OCI-LY1 (cell line): Measurements from ENCODE around the gene CD302.
"Not testable (repeated sequence)": the region's sequence is repeated elsewhere in the genome, so short reads cannot be mapped to it uniquely, and the experiment has no call there.

Experiments used
- H2AFZ ChIP-seq: fragments of 200-600 bp; sonication (generic), shearing (Covaris generic); 2 replicates; pipeline ENCODE4 v1.6.0; 2014; ENCODE audit warnings: antibody characterized with exemption, mild to moderate bottlenecking, low read length
- H3F3A ChIP-seq: fragments of 200-600 bp; sonication (generic), shearing (Covaris generic); 2 replicates; pipeline ENCODE4 v1.6.0; 2014; ENCODE audit warnings: mild to moderate bottlenecking, antibody characterized with exemption, low read length, moderate library complexity; ENCODE audit not compliant: insufficient read depth
- H3K27ac ChIP-seq: fragments of 200-600 bp; sonication (generic); 2 replicates; pipeline ENCODE4 v1.5.1; 2014; ENCODE audit warnings: low read length, mixed run types, mild to moderate bottlenecking, low read depth; ENCODE audit not compliant: poor library complexity, severe bottlenecking
- H3K27me3 ChIP-seq: fragments of 200-600 bp; sonication (generic); 2 replicates; pipeline ENCODE4 v1.6.0; 2014; ENCODE audit warnings: antibody characterized with exemption, mild to moderate bottlenecking, low read length, moderate library complexity; ENCODE audit not compliant: insufficient read depth
- H3K36me3 ChIP-seq: fragments of 200-600 bp; sonication (generic); 2 replicates; pipeline ENCODE4 v1.6.1; 2014; ENCODE audit warnings: mild to moderate bottlenecking, antibody characterized with exemption, low read length, moderate library complexity, mixed read lengths; ENCODE audit not compliant: insufficient read depth
- H3K4me1 ChIP-seq: fragments of 200-600 bp; sonication (generic); 2 replicates; pipeline ENCODE4 v1.5.1; 2014; ENCODE audit warnings: mild to moderate bottlenecking, low read length, moderate library complexity; ENCODE audit not compliant: insufficient read depth, severe bottlenecking
- H3K4me2 ChIP-seq: fragments of 200-600 bp; sonication (generic), shearing (Covaris generic); 2 replicates; pipeline ENCODE4 v1.6.1; 2014; ENCODE audit warnings: low read length
- H3K4me3 ChIP-seq: fragments of 200-600 bp; sonication (generic); 2 replicates; pipeline ENCODE4 v1.5.1; 2014; ENCODE audit warnings: low read length, low read depth, mild to moderate bottlenecking, mixed read lengths; ENCODE audit not compliant: poor library complexity, severe bottlenecking
- H3K79me2 ChIP-seq: fragments of 200-600 bp; shearing (Covaris generic); 2 replicates; pipeline ENCODE4 v1.6.1; 2016; ENCODE audit warnings: mixed run types, low read length, mixed read lengths; ENCODE audit not compliant: insufficient read depth
- H3K9ac ChIP-seq: fragments of 200-600 bp; sonication (generic), shearing (Covaris generic); 2 replicates; pipeline ENCODE4 v1.6.1; 2014; ENCODE audit warnings: mild to moderate bottlenecking, low read length, mixed read lengths
- H3K9me2 ChIP-seq: fragments of 200-600 bp; sonication (generic), shearing (Covaris generic); 2 replicates; pipeline ENCODE4 v1.6.1; 2014; ENCODE audit warnings: low read depth, mild to moderate bottlenecking, low read length, mixed read lengths
- H3K9me3 ChIP-seq: fragments of 200-600 bp; shearing (Covaris generic); 2 replicates; pipeline ENCODE4 v1.6.1; 2014; ENCODE audit warnings: low read length, mixed read lengths
- H4K20me1 ChIP-seq: fragments of 200-600 bp; sonication (generic), shearing (Covaris generic); 2 replicates; pipeline ENCODE4 v1.6.0; 2016; ENCODE audit warnings: mild to moderate bottlenecking, low read length; ENCODE audit not compliant: insufficient read depth
- CTCF ChIP-seq: fragments of 200-600 bp; sonication (generic), shearing (Covaris generic); IDR thresholded peaks from 2 replicates; pipeline ENCODE4 v1.5.1; 2017; ENCODE audit warnings: mild to moderate bottlenecking, antibody characterized with exemption, low read length, moderate library complexity, mixed read lengths
- EZH2 ChIP-seq: fragments of 200-600 bp; sonication (generic), shearing (Covaris generic); IDR thresholded peaks from 2 replicates; pipeline ENCODE4 v1.8.0; 2017; ENCODE audit warnings: borderline replicate concordance, mixed run types, mild to moderate bottlenecking, antibody characterized with exemption, low read length, moderate library complexity, mixed read lengths

CD302 gene

GRCh38 chr2:159828738-159829137, 30.7 kb upstream of the CD302 start:
- Histone ChIP-seq H3K27me3 (no peaks in the 10 kb centered on the region), H3K4me3 (no peak overlapping the region), H3K9me3 (no peaks in the 10 kb centered on the region), H3F3A (no peaks in the 10 kb centered on the region), H3K4me2 (no peak overlapping the region), H4K20me1 (no peaks in the 10 kb centered on the region), H3K27ac (no peak overlapping the region), H3K9ac (no peak overlapping the region), H3K4me1 (no peaks in the 10 kb centered on the region), H3K36me3 (peaks cover 5% of the 10 kb centered on the region; the same call in 1 of the 2 replicates), H2AFZ (no peak overlapping the region), H3K79me2 (no peaks in the 10 kb centered on the region), H3K9me2 (no peaks in the 10 kb centered on the region)
- TF ChIP-seq EZH2: no peak
- TF ChIP-seq CTCF: no peak

DNA sequence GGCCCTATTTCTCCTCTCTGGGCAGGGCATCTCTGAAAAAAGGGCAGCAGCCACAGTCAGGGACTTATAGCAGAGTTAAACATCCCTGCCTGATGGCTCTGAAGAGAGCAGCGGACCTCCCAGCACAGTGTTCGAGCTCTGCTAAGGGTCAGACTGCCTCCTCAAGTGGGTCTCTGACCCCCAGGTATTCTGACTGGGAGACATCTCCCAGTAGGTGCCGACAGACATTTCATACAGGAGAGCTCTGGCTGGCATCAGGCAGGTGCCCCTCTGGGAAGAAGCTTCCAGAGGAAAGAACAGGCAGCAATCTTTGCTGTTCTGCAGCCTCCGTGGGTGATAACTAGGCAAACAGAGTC, 24.4 kb upstream of the CD302 start:
- H3K4me3 ChIP-seq, H2AFZ ChIP-seq, H3K9me2 ChIP-seq, H3F3A ChIP-seq, H3K27me3 ChIP-seq, H4K20me1 ChIP-seq, H3K4me2 ChIP-seq, H3K27ac ChIP-seq, H3K9ac ChIP-seq, H3K4me1 ChIP-seq, H3K36me3 ChIP-seq, H3K9me3 ChIP-seq, H3K79me2 ChIP-seq: not testable (repeated sequence)

DNA sequence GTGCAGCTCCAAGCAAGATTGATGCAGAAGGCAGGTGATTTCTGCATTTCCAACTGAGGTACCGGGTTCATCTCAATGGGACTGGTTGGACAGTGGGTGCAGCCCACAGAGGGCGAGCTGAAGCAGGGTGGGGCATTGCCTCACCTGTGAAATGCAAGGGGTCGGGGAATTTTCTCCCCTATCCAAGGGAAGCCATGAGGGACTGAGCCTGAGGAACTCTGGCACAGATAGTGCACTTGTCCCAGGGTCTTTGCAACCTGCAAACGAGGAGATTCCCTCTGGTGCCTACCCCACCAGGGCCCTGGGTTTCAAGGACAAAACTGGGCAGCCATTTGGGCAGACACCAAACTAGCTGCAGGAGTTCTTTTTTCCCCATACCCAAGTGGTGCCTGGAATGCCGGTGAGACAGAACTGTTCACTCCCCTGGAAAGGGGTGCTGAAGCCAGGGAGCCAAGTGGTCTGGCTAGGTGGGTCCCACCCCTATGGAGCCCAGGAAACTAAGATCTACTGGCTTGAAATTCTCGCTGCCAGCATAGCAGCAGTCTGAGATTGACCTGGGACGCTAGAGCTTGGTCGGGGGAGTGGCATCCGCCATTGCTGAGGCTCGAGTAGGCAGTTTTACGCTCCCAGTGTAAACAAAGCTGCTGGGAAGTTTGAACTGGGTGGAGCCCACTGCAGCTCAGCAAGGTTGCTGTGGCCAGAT, 23.9 kb upstream of the CD302 start:
- H2AFZ ChIP-seq, H3K79me2 ChIP-seq, H3K9me3 ChIP-seq, H3K27me3 ChIP-seq, H3F3A ChIP-seq, H3K27ac ChIP-seq, H3K9ac ChIP-seq, H3K36me3 ChIP-seq, H3K4me1 ChIP-seq, H3K4me2 ChIP-seq, H3K4me3 ChIP-seq, H3K9me2 ChIP-seq, H4K20me1 ChIP-seq: not testable (repeated sequence)

DNA sequence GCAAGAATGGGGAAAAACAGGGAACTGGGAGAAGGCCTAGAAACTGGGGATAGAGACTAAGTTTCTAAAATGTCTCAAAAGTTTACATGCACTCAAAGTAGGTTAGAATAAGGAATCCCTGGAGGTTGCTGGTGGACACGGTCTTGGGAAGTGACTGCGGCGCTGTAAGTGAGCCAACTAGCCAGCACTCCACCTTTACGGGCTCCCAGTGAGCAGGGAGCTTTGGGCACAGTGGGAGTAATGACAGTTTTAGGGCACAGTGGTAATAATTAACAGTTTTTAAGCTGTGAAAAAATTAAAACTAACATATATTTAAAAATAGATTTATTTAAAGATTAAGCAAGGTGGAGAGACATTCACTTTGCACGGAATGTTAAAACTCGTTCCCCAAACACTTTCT, 20.9 kb upstream of the CD302 start:
- Histone ChIP-seq H3K9me2 (no peaks in the 10 kb centered on the region), H3K4me3 (no peak overlapping the region), H3K4me1 (no peaks in the 10 kb centered on the region), H3K9me3 (no peaks in the 10 kb centered on the region), H3K79me2 (no peaks in the 10 kb centered on the region), H3K9ac (no peak overlapping the region), H3F3A (no peaks in the 10 kb centered on the region), H3K27ac (no peak overlapping the region), H2AFZ (no peak overlapping the region), H3K4me2 (no peak overlapping the region), H3K27me3 (no peaks in the 10 kb centered on the region), H4K20me1 (no peaks in the 10 kb centered on the region), H3K36me3 (no peaks in the 10 kb centered on the region)
- no peak for TF ChIP-seq EZH2
